Body of pancreas (tissue), 4 donors: Measurements from ENCODE around the gene NLGN1. TPM values are rescaled to one million over a fixed set of nuclear protein-coding genes. Genes with fewer than 3 reads are reported as not detected.

ENCODE experiments used
- ATAC-seq: fragments of 150-250 bp; one replicate; pipeline ENCODE4 v1.9.1; 2016
- DNase-seq, 4 donors: peaks; one replicate each; pipeline ENCODE4 v3.0.0-alpha.2; 2019
- H3K27ac ChIP-seq, 4 donors: fragments of 200-600 bp; sonication (generic); 1 replicate in 3 of 4; 2 replicates in 1 of 4; pipeline versions ENCODE4 v1.5.1 to v1.6.1; 2016 to 2019; ENCODE audit warnings: mild to moderate bottlenecking in 1 of 4, mixed read lengths in 1 of 4, moderate library complexity in 1 of 4
- H3K27me3 ChIP-seq, 2 donors: fragments of 200-600 bp; sonication (generic); one replicate each; pipeline ENCODE4 v1.6.0; 2016; ENCODE audit warnings: mild to moderate bottlenecking in 1 of 2
- H3K36me3 ChIP-seq, 2 donors: fragments of 200-600 bp; sonication (generic); replicated peaks in 1 of 2; 2 replicates each; pipeline ENCODE4 v1.5.1; 2016; ENCODE audit warnings: low read depth in 2 of 2; ENCODE audit not compliant: insufficient read depth in 1 of 2
- H3K4me1 ChIP-seq: fragments of 200-600 bp; sonication (generic); one replicate; pipeline ENCODE4 v1.6.0; 2016
- H3K4me3 ChIP-seq, 2 donors: fragments of 200-600 bp; sonication (generic); 1 replicate in 1 of 2; 2 replicates in 1 of 2; pipeline ENCODE4 v1.5.1; 2016 to 2019
- H3K9me3 ChIP-seq, 3 donors: fragments of 200-600 bp; sonication (generic); 1 replicate in 2 of 3; 2 replicates in 1 of 3; pipeline ENCODE4 v1.5.1; 2016
- POLR2A ChIP-seq, 3 donors: fragments of 450-650 bp; IDR thresholded peaks; one replicate each; pipeline ENCODE4 v1.6.1; 2016; ENCODE audit warnings: antibody characterized with exemption in 3 of 3, mild to moderate bottlenecking in 2 of 3
- whole genome bisulfite sequencing, 2 donors: methylation state at CpG; one replicate each; pipeline ENCODE4 v1.1.5; 2017; 5-methylcytosine and 5-hydroxymethylcytosine counted together
- intact Hi-C: fragments of 100-400 bp; cut with DNase I; formaldehyde crosslinking; loops from one replicate; pipeline ENCODE4 v1.15.1; 2023
- total RNA-seq, 2 donors: library from RNA; depleted of rRNA; stranded (reverse); fragments of >200 nt; gene quantifications; one replicate each; pipeline ENCODE4 v1.1.0, GENCODE V29; 2016
- TF ChIP-seq, protein P1 (sequence below), 7 experiments: fragments of 450-650 bp in 4 of 7; fragments of 200-600 bp in 3 of 7; sonication (generic) in 3 of 7; IDR thresholded peaks; one replicate each; pipeline ENCODE4 v1.5.1; 2016 to 2019; ENCODE audit warnings: antibody characterized with exemption in 7 of 7

Gene NLGN1
- total RNA-seq, 2 donors from 2014 or later, result 0.52 to 1.3 TPM

DNA sequence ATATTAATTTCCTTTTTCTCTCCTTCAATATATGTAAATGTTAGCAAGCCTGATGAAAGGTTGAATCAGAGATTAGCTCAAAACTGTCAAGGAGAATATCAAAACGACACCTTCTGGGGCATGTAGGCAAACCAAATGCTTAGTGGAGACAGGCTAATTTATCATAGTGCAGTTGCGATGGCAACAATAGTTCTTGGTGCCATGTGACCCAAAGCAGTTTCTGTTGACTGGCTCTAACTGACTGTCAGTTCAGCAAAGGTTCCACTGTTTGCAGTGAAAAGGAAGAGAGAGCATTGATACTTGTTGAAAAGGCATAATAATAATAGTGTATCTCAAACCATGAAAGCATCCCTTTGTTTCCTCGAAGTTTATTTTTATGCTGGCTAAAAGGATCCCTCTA lies 513.9 kb downstream of the NLGN1 start:
- H3K4me3 ChIP-seq, result no peak overlapping the region
- no peaks in the 10 kb centered on the region for H3K36me3 ChIP-seq
- WGBS, 2 donors, result 8 to 18% methylated on average over 3 of the region's 3 CpGs
- H3K9me3 ChIP-seq, result no peaks in the 10 kb centered on the region
- no peak overlapping the region for H3K27ac ChIP-seq
- intact Hi-C loops, result no loop called here
- TF ChIP-seq, protein P1, sequence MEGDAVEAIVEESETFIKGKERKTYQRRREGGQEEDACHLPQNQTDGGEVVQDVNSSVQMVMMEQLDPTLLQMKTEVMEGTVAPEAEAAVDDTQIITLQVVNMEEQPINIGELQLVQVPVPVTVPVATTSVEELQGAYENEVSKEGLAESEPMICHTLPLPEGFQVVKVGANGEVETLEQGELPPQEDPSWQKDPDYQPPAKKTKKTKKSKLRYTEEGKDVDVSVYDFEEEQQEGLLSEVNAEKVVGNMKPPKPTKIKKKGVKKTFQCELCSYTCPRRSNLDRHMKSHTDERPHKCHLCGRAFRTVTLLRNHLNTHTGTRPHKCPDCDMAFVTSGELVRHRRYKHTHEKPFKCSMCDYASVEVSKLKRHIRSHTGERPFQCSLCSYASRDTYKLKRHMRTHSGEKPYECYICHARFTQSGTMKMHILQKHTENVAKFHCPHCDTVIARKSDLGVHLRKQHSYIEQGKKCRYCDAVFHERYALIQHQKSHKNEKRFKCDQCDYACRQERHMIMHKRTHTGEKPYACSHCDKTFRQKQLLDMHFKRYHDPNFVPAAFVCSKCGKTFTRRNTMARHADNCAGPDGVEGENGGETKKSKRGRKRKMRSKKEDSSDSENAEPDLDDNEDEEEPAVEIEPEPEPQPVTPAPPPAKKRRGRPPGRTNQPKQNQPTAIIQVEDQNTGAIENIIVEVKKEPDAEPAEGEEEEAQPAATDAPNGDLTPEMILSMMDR (IDR thresholded peaks at IDR 0.05), result no peak
- no peak for TF ChIP-seq POLR2A (IDR thresholded peaks at IDR 0.05)
- H3K27me3 ChIP-seq, result no peaks in the 10 kb centered on the region
- H3K4me1 ChIP-seq, result no peaks in the 10 kb centered on the region
- no peak for ATAC-seq
- no peak for DNase-seq

DNA sequence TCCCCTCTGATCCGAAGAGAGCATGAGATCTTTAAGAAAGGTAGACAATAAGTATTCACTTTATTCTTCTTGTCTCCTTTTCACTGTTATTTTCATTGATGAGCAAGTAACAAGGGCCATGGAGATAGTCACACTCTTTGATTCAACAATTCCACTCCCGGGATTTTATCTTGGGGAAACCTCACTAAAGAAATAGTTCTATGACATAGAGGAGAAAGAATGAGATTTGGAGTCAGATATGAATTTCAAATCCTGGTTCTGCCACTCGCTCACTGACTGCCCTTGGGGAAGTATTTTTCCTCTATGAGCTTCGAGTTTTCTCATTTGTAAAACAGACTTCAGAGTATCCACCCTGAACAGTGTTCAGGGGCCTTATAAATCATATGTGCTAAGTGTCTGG lies 514.6 kb downstream of the NLGN1 start:
- TF ChIP-seq, protein P1 (IDR thresholded peaks at IDR 0.05), result no peak
- TF ChIP-seq POLR2A (IDR thresholded peaks at IDR 0.05), result no peak
- no peaks in the 10 kb centered on the region for H3K27me3 ChIP-seq
- H3K4me3 ChIP-seq, result no peak overlapping the region
- intact Hi-C loops, result no loop called here
- DNase-seq (no peak), ATAC-seq (no peak)
- H3K36me3 ChIP-seq, result no peaks in the 10 kb centered on the region
- no peak overlapping the region for H3K27ac ChIP-seq
- H3K9me3 ChIP-seq, result no peaks in the 10 kb centered on the region
- WGBS, 2 donors, result 38 to 51% methylated on average over 4 of the region's 4 CpGs
- no peaks in the 10 kb centered on the region for H3K4me1 ChIP-seq

DNA sequence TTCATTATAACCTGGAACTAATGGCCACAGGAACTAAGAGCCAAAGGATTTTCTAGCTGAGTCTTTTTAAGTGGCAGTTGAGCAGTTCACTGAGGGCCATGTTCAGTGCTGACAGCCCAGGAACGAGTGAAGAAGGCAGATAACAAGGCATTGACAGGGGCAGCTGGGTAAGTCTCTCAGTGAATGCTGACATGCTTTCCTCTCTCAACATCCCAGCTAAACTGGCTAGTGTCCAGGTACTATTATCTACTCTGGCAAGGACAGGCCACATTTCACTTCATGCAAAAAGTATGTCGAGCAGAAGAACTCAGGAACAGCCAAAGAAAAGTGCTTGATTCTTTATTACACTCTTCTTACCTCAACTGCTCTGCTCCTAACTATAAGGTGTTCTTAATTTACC lies 515.9 kb downstream of the NLGN1 start:
- no peaks in the 10 kb centered on the region for H3K27me3 ChIP-seq
- no peaks in the 10 kb centered on the region for H3K4me1 ChIP-seq
- ATAC-seq (no peak), DNase-seq (no peak)
- H3K36me3 ChIP-seq, result no peaks in the 10 kb centered on the region
- H3K27ac ChIP-seq, result no peak overlapping the region
- no peaks in the 10 kb centered on the region for H3K9me3 ChIP-seq
- 8 to 19% methylated on average over 2 of the region's 2 CpGs for WGBS, 2 donors
- H3K4me3 ChIP-seq, result no peak overlapping the region
- intact Hi-C loops, result no loop called here
- TF ChIP-seq POLR2A (IDR thresholded peaks at IDR 0.05), result no peak

DNA sequence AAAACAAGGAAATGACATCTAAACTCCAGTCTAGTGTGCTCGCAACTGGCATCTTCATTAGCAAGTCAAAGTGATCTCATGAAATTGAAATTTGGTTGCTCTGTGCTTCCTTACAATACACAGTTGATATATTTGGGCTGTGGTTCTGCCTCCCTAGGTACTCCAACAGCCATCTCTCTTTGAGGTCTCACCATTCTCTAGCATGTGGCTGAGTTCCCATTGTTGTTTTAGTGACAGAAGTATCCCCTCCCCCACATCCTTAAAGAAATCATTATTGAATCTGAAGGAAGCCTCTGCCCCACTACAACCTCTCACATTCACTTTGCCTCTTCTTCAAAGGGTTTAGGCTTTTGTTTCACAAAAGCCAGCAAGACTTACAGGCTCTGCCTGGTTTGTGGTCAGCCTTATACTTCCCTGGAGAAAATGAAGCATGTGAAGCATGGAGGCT lies 516.5 kb downstream of the NLGN1 start:
- H3K27me3 ChIP-seq, result no peaks in the 10 kb centered on the region
- intact Hi-C loops, result no loop called here
- H3K36me3 ChIP-seq, result no peaks in the 10 kb centered on the region
- H3K9me3 ChIP-seq, result no peaks in the 10 kb centered on the region
- H3K27ac ChIP-seq, result no peak overlapping the region
- WGBS, 2 donors, result 71 to 92% methylated on average over 1 of the region's 1 CpG
- ATAC-seq (no peak), DNase-seq (no peak)
- no peak for TF ChIP-seq POLR2A (IDR thresholded peaks at IDR 0.05)
- TF ChIP-seq, protein P1 (IDR thresholded peaks at IDR 0.05), result no peak
- H3K4me1 ChIP-seq, result no peaks in the 10 kb centered on the region
- H3K4me3 ChIP-seq, result no peak overlapping the region

DNA sequence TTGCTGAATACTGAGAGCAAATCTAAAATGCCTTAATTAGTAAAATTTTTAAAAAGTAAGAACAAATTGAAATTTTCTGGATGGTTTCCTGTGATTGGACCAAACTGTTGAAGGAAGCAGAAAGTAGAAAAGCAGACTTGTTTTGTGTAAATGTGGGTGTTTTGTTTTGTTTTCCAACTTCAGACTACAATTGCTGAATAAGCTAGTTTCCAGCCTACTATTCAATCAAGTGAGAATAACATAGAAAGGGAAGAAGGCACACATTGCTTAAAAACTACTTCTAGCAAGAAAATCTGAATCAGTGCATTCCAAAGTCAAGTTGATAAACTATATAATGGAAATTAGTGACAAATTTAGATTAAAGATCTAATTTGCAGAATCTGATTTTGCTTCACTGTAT lies 519.3 kb downstream of the NLGN1 start:
- Histone ChIP-seq H3K4me1 (no peaks in the 10 kb centered on the region), H3K4me3 (no peak overlapping the region), H3K36me3 (no peaks in the 10 kb centered on the region), H3K27ac (no peak overlapping the region), H3K27me3 (no peaks in the 10 kb centered on the region), H3K9me3 (no peaks in the 10 kb centered on the region)
- no peak for TF ChIP-seq POLR2A (IDR thresholded peaks at IDR 0.05)
- TF ChIP-seq, protein P1 (IDR thresholded peaks at IDR 0.05), result no peak
- no peak for DNase-seq
- intact Hi-C loops, result no loop called here
- no peak for ATAC-seq
